Measurements from ENCODE around the gene ITIH1.

The ITIH1 gene

DNA sequence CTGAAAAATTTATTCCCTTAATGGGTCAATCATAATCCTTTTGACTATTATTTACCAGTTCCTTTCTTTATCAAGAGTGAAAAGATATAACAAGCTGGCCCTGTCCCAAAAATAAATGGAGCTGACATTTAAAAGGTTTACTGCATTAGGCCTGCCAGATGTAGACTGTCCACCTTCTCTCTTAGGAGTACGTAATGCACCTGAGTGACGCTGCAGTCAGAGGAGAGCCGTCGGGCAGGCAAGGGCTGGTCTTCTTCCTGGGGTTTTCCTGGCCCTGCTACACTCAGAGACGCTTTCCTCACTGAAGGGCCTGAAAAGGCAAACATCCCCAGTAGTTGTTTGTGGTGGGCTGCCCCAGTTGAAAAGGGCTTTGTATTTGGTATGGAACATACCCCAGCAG is 34.2 kb upstream of the ITIH1 start:
- DNase-seq (ENCODE audit: low read depth, low spot score): no peak
- no peaks in the 10 kb centered on the region for H3K27me3 ChIP-seq (ENCODE audit: insufficient read depth, insufficient read length)
- H3K9ac ChIP-seq (ENCODE audit: insufficient read length, low read depth): no peak overlapping the region
- no peak overlapping the region for H3K4me3 ChIP-seq (ENCODE audit: insufficient read length, low read depth)
- H3K4me1 ChIP-seq (ENCODE audit: insufficient read depth, insufficient read length): no peaks in the 10 kb centered on the region
- no peak for TF ChIP-seq ZNF274 (IDR thresholded peaks at IDR 0.05; ENCODE audit: low read depth, low read length)
- TF ChIP-seq SUZ12 (IDR thresholded peaks at IDR 0.05; ENCODE audit: extremely low read depth, insufficient read depth, insufficient read length): no peak
- no peak for TF ChIP-seq YY1 (IDR thresholded peaks at IDR 0.05; ENCODE audit: insufficient read depth, insufficient read length)
- H3K9me3 ChIP-seq (ENCODE audit: insufficient read depth, low read length): no peaks in the 10 kb centered on the region
- peaks cover 86% of the 10 kb centered on the region for H3K36me3 ChIP-seq (ENCODE audit: insufficient read depth, insufficient read length, low read length)

DNA sequence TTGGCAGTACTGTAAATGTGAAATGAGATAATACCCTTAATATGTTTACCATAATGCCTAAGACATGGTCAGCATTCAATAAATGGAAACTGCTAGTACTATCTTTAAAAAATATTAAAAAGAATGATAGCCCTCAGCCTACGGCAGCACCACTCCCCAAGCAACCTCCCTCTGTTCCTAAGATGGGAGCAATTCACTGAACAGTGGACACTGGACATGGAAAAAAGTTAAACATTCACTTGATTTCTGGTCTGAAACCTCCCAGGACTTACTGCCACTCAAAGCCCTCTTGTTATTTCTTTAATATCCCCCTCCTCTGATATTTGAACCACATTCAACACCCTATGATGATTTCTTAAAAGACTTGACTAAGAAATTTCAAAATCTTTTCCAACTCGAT is 33.7 kb upstream of the ITIH1 start:
- Histone ChIP-seq H3K4me3 (ENCODE audit: insufficient read length, low read depth) (no peak overlapping the region), H3K27me3 (ENCODE audit: insufficient read depth, insufficient read length) (no peaks in the 10 kb centered on the region), H3K36me3 (ENCODE audit: insufficient read depth, insufficient read length, low read length) (peaks cover 87% of the 10 kb centered on the region), H3K4me1 (ENCODE audit: insufficient read depth, insufficient read length) (no peaks in the 10 kb centered on the region), H3K9ac (ENCODE audit: insufficient read length, low read depth) (no peak overlapping the region), H3K9me3 (ENCODE audit: insufficient read depth, low read length) (no peaks in the 10 kb centered on the region)
- TF ChIP-seq ZNF274 (IDR thresholded peaks at IDR 0.05; ENCODE audit: low read depth, low read length): no peak
- no peak for DNase-seq (ENCODE audit: low read depth, low spot score)

DNA sequence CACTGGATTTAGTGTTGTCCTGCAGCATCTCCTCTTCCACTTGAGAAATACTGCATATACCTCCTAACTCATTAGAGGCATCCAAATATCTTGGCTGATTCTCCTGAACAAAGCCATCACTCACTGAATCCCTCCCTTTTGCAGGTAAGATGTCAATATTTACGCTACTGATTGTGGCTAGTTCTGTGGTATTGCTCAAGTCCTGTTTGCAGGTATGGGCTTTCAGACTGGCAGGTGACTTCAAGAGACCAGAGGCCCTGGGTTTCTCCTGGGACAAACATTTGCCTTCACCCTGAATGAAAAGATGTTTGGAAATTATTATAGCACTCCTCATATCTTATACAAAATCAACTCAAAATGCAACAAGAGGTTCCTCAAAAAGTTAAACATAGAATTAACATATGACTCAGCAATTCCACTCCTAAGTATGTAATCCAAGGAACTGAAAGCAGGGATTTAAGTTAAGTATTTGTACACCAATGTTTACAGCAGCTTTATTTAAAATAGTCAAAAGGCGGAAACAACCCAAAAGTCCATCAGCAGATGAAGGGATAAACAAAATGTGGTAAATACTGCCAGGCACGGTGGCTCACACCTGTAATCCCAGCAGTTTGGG is 25.2 kb upstream of the ITIH1 start:
- Histone ChIP-seq H3K27me3 (ENCODE audit: insufficient read depth, insufficient read length) (no peaks in the 10 kb centered on the region), H3K9ac (ENCODE audit: insufficient read length, low read depth) (no peak overlapping the region), H3K9me3 (ENCODE audit: insufficient read depth, low read length) (no peaks in the 10 kb centered on the region), H3K4me3 (ENCODE audit: insufficient read length, low read depth) (no peak overlapping the region), H3K4me1 (ENCODE audit: insufficient read depth, insufficient read length) (no peaks in the 10 kb centered on the region), H3K36me3 (ENCODE audit: insufficient read depth, insufficient read length, low read length) (peaks cover 75% of the 10 kb centered on the region)
- no peak for DNase-seq (ENCODE audit: low read depth, low spot score)
- TF ChIP-seq SUZ12 (IDR thresholded peaks at IDR 0.05; ENCODE audit: extremely low read depth, insufficient read depth, insufficient read length) (no peak), ZNF274 (IDR thresholded peaks at IDR 0.05; ENCODE audit: low read depth, low read length) (no peak), YY1 (IDR thresholded peaks at IDR 0.05; ENCODE audit: insufficient read depth, insufficient read length) (no peak)

DNA sequence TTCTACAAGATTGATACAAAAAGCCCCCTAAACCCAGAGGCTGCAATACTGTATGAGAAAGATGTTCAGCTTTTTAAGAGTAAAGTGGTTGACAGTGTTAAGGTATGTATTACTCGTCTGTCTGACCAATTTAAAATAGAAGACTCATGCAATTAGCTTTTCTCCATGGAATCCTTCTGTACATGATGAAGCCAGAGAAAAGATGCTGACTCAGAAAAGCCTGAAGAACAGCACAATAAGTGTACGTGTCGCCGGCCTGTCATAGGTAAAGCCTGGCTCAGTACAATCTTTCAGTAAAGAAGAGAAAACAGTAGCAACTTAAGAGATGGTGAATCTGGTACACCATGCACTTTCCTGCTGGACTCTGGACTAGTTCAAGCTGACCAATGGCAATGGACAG is 23.0 kb upstream of the ITIH1 start:
- TF ChIP-seq SUZ12 (IDR thresholded peaks at IDR 0.05; ENCODE audit: extremely low read depth, insufficient read depth, insufficient read length) (no peak), ZNF274 (IDR thresholded peaks at IDR 0.05; ENCODE audit: low read depth, low read length) (no peak), YY1 (IDR thresholded peaks at IDR 0.05; ENCODE audit: insufficient read depth, insufficient read length) (no peak)
- Histone ChIP-seq H3K4me3 (ENCODE audit: insufficient read length, low read depth) (no peak overlapping the region), H3K36me3 (ENCODE audit: insufficient read depth, insufficient read length, low read length) (peaks cover 72% of the 10 kb centered on the region), H3K9me3 (ENCODE audit: insufficient read depth, low read length) (no peaks in the 10 kb centered on the region), H3K9ac (ENCODE audit: insufficient read length, low read depth) (no peak overlapping the region), H3K4me1 (ENCODE audit: insufficient read depth, insufficient read length) (no peaks in the 10 kb centered on the region), H3K27me3 (ENCODE audit: insufficient read depth, insufficient read length) (no peaks in the 10 kb centered on the region)
- DNase-seq (ENCODE audit: low read depth, low spot score): no peak

DNA sequence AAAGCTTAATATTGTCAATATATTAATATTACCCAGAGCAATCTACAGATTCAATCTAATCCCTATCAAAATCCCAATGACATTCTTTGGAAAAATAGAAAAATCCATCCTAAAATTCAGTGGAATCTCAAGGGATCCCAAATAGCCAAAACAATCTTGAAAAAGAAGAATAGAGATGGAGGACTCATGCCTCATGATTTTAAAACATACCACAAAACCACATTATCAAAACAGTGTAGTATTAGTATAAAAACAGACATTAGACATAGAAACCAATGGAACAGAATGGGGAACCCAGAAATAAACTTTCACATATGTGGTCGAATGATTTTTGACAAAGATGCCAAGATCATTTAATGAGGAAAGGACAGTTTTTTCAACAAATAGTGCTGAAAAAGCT is 21.3 kb upstream of the ITIH1 start:
- H3K27me3 ChIP-seq (ENCODE audit: insufficient read depth, insufficient read length): no peaks in the 10 kb centered on the region
- TF ChIP-seq YY1 (IDR thresholded peaks at IDR 0.05; ENCODE audit: insufficient read depth, insufficient read length) (no peak), ZNF274 (IDR thresholded peaks at IDR 0.05; ENCODE audit: low read depth, low read length) (no peak), SUZ12 (IDR thresholded peaks at IDR 0.05; ENCODE audit: extremely low read depth, insufficient read depth, insufficient read length) (no peak)
- no peaks in the 10 kb centered on the region for H3K4me1 ChIP-seq (ENCODE audit: insufficient read depth, insufficient read length)
- no peak overlapping the region for H3K9ac ChIP-seq (ENCODE audit: insufficient read length, low read depth)
- no peak for DNase-seq (ENCODE audit: low read depth, low spot score)
- peaks cover 69% of the 10 kb centered on the region for H3K36me3 ChIP-seq (ENCODE audit: insufficient read depth, insufficient read length, low read length)
- no peak overlapping the region for H3K4me3 ChIP-seq (ENCODE audit: insufficient read length, low read depth)
- no peaks in the 10 kb centered on the region for H3K9me3 ChIP-seq (ENCODE audit: insufficient read depth, low read length)

DNA sequence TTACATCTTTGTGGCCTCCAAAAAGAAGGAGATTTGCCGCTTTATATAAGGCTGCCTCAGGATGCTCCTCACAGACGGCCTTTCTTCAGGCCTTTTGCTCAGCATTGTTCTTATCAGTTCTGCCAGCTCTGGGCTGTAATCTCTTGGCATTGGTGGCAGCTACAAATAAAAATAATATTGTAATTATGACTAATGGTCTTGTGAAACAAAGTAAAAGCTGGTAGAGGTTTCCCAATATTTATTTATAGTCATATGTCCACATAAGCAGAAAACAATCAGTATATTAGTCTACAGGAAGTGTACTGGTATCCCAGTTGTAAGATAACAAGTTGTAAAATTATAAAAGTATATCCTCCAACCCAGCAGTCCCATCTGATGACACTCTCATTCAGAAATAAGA is 13.9 kb upstream of the ITIH1 start:
- Histone ChIP-seq H3K9ac (ENCODE audit: insufficient read length, low read depth) (no peak overlapping the region), H3K27me3 (ENCODE audit: insufficient read depth, insufficient read length) (no peaks in the 10 kb centered on the region), H3K4me3 (ENCODE audit: insufficient read length, low read depth) (no peak overlapping the region), H3K36me3 (ENCODE audit: insufficient read depth, insufficient read length, low read length) (peaks cover 78% of the 10 kb centered on the region), H3K4me1 (ENCODE audit: insufficient read depth, insufficient read length) (no peaks in the 10 kb centered on the region), H3K9me3 (ENCODE audit: insufficient read depth, low read length) (no peaks in the 10 kb centered on the region)
- no peak for DNase-seq (ENCODE audit: low read depth, low spot score)
- no peak for TF ChIP-seq SUZ12 (IDR thresholded peaks at IDR 0.05; ENCODE audit: extremely low read depth, insufficient read depth, insufficient read length)
- no peak for TF ChIP-seq ZNF274 (IDR thresholded peaks at IDR 0.05; ENCODE audit: low read depth, low read length)
- no peak for TF ChIP-seq YY1 (IDR thresholded peaks at IDR 0.05; ENCODE audit: insufficient read depth, insufficient read length)

DNA sequence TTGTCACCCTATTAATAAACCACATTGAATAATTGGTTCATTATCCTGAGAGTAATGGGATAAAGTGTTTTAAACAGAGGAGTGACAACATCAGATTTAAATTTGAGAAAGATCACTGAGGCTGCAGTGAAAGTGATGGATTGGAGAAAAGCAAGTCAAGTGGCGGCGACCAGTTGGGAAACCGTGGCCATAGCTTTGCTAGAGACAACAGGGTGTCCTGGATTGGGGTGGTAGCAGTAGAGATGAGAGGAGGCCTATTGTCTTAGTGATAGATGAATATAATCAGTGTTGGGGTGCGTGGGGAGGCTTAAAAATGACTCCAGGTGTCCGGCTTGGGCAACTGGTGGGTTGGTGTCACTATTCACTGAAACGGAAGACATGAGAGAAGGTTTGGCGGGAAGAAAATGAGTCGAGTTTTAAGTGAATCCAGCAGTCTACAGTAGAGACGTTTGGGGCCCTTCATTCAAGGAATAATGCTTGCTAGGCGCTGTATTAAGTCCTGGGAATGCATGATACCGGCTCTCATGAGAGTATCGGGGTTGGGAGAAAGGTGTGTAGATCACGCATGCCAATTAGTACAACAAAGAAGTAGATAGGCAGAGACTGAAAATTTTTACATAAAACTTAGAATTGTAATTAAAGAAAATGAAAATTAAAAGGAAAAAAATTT is 7.5 kb upstream of the ITIH1 start:
- Histone ChIP-seq H3K27me3 (ENCODE audit: insufficient read depth, insufficient read length) (peaks cover 4% of the 10 kb centered on the region), H3K4me1 (ENCODE audit: insufficient read depth, insufficient read length) (no peaks in the 10 kb centered on the region), H3K36me3 (ENCODE audit: insufficient read depth, insufficient read length, low read length) (peaks cover 34% of the 10 kb centered on the region), H3K4me3 (ENCODE audit: insufficient read length, low read depth) (peak overlapping the region; percentile 69), H3K9ac (ENCODE audit: insufficient read length, low read depth) (peak overlapping the region; percentile 93), H3K9me3 (ENCODE audit: insufficient read depth, low read length) (no peaks in the 10 kb centered on the region)
- no peak for TF ChIP-seq ZNF274 (IDR thresholded peaks at IDR 0.05; ENCODE audit: low read depth, low read length)
- no peak for TF ChIP-seq YY1 (IDR thresholded peaks at IDR 0.05; ENCODE audit: insufficient read depth, insufficient read length)
- TF ChIP-seq SUZ12 (IDR thresholded peaks at IDR 0.05; ENCODE audit: extremely low read depth, insufficient read depth, insufficient read length): no peak
- no peak for DNase-seq (ENCODE audit: low read depth, low spot score)
